GM19351 (cell line): ENCODE results near the gene TREML2.

Experiments
- ATAC-seq: cut with Tn5 transposase; IDR thresholded peaks from one replicate; pipeline ENCODE4 v1.9.1; 2021; ENCODE audit warnings: mild to moderate bottlenecking, moderate library complexity; ENCODE audit not compliant: unreplicated experiment

The TREML2 gene

GRCh38 chr6:41179163-41179562 lies 21.8 kb downstream of the TREML2 start:
- ATAC-seq = no peak

DNA sequence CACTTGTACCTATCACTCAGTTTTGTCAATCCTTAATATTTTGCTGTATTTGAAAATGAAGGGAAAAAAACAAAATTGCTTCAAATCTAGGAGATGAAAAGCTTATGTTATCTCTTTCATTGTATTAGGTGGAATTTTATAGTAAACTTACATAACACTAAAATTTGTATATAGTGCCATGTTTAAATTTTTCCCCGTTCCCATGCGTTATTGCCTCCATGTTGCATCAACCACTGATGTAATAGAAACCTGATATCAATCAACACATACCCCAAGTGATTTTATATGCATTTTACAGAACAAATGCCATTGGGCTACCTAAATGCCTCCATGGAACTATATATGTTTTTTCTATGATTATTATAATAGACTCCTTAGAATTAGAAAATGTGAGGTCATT lies 23.3 kb downstream of the TREML2 start:
- no peak for ATAC-seq

- no peak for ATAC-seq
These were observed 23.7 kb downstream of the TREML2 start for GRCh38 chr6:41177287-41177686.

- ATAC-seq = no peak
These were observed 24.8 kb downstream of the TREML2 start for GRCh38 chr6:41176189-41176588.

DNA sequence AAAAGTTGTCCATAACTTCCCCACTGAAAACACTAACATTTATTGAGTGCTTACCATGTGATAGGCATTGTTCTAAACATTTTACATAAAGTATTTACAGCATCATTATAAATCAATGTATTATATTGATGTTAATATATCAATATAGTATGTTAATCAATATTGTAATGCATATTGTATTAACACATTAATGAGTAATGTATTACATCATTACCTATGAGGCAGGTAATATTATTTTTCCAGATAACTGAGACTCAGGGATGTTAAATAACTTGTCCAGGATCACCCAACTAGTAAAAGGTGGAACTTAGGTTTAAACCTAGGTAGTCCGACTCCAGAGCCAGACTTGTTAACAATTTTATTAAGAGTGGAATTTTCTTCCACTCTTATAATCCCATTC lies 25.9 kb downstream of the TREML2 start:
- ATAC-seq = no peak

GRCh38 chr6:41174610-41175009 lies 26.3 kb downstream of the TREML2 start:
- no peak for ATAC-seq

DNA sequence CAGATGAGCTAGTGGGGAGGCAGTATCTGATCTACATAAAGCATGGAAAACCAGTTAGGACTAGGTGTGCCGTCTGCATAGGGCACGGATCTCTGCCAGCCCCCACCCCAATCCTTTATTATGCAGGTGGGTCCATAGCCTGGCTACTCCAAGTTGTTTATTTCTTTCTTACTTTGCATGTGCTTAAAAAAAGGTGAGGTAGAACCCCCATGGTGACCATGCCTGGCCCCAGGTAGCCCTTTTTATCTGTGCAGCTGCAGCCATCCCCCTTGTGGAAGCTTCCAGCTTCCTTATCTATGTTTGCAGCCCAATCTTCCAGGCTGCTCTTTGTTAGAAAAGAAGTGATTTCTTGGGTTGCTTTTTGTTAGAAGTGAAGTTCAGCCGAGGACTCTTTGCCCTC lies 29.0 kb downstream of the TREML2 start:
- ATAC-seq = no peak

GRCh38 chr6:41170547-41171160 lies 30.3 kb downstream of the TREML2 start:
- ATAC-seq = no peak

DNA sequence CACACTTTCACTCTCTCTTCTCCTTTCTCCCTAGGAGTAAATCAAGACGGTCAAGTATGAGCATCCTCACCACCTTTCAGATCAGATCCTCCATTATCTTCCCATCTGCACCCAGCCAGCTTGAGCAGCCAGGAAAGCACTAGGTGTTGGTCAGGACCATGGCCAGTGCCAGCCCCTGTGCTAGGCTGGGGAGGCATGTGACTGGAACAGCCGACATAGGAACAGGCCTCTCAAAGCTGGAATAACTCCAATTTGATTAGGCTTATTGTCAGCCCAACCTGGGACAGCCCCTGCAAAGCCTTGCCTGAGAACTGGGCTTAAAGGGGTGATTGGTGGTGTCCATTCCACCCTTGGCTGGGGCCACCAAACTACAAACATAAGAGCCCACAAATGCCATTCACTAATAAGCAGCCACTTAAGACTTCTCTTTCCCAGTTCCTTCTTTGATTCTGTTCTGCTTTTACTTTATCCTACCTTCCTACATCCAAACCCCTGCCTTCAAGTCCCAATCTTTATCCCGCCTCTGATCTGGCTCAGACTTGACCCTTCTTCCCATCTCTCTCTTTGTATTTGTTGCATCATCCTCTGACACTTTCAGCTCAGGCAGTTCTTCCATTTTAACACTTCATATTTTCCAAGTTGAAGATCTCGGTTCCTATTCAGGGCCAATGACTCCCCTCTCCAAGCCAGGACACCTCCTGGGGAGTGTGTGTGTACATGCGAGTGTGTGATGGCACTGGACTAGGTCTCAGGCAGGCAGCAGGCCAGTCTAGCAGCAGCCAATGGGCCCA lies 33.6 kb downstream of the TREML2 start:
- ATAC-seq = no peak

- ATAC-seq = no peak
These were observed 36.3 kb downstream of the TREML2 start for GRCh38 chr6:41164551-41165120.

GRCh38 chr6:41163419-41163717 lies 37.6 kb downstream of the TREML2 start:
- ATAC-seq = no peak

DNA sequence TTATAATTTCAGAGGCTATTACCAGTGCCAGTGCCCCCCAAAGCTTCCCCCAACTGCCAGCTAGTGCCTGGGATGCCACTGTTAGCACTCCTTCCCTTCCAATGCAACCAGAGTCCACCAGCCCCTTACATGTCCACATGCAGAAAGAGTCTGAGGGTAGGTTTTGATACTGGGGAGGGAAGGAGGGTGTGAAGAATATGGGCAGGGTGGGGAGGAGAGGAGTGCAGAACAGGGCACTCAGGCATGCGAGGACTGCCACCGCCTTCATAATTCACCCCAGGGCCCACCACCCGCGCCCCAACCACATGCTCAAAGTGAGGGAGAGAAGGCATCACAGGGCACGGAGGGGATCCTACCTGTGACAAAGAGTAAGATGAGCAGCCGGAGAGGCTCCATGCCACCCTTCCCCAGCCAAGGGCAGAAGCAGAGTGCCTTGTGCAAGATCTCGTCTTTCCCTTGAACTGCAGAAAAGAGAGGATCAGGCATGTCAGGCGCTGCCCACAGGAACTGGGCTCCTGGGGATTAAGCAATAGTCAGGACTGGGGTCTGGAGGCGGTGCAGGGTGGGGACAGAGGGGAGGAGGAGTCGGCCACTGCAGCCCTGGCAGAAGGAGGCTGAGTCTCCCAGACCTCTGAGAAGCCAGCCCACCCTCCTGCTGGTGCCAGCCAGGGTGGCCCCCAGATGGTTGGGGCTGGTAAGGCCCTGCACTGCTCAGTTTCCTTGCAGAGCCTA lies 38.1 kb downstream of the TREML2 start, which contains the start of gene TREM2:
Gene TREM2 (minus strand): TSS at position 430 of the 732 bp plus-strand sequence. CDS start 34 bp downstream, at position 396.
- ATAC-seq = no peak

DNA sequence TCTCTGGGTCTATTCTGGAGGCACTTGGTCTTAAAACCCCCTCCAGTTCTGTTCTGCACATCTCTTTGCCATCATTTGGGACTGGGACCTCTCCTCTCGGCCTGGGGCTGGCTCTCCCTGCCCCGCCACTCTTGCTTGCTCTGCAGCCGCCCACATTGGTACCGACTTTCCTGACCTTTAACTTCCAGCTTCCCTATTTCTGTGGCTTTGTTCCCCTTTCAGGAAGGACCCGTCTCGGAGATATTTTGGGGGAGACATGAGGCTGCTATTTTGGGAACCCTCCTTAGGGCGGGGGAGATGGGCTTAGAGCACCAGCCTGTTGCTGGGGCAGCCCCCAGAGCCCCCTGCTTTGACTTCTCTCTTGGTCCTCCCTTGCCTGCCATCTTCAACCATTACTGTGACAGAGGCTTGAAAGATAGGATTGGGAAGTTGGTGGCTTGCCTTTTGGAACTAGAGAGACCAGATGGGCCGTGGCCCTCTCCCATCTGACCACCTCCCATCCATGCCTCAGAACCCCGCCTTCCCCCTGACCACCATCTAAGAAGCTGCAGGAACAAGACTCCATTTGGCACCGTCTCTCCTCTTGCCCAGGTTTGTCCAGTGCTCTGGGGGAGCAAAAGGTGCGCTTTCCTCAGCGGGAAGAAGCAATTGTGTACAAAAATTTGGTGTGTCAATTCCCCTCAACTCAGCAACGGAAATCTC lies 38.9 kb downstream of the TREML2 start:
- ATAC-seq = no peak

- ATAC-seq = no peak
These were observed 39.6 kb downstream of the TREML2 start for GRCh38 chr6:41161380-41161779.

GRCh38 chr6:41160933-41161332 lies 40.0 kb downstream of the TREML2 start:
- no peak for ATAC-seq

DNA sequence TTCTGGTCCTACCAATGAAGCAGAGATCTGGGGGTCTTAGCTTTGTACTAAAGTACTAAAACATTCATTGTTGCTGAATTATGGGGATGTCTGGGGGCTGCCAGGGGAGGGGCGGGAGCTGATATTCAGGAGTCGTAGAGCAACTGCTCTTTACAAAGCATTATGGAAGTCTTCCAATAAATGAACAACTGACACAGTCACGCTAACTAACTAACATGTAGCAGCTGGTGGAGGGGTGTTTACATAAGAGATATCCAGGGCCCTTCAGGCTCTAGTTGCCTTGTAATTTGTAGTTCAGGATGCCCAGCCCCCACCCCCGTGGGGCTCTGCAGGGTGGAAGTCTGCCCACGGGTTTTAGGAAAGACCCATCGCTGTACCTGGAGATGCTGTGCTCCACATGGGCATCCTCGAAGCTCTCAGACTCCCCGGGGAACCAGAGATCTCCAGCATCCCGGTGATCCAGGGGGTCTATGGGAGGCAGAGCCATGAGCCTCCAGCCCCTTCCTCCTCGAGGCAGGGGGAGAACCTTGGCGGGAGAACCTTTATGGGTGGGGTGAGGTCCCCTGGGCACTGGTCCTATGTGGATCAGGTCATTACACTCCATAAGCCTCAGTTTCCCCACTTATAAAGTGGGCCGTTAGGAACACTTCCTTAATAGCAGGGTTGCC lies 41.4 kb downstream of the TREML2 start:
- no peak for ATAC-seq

DNA sequence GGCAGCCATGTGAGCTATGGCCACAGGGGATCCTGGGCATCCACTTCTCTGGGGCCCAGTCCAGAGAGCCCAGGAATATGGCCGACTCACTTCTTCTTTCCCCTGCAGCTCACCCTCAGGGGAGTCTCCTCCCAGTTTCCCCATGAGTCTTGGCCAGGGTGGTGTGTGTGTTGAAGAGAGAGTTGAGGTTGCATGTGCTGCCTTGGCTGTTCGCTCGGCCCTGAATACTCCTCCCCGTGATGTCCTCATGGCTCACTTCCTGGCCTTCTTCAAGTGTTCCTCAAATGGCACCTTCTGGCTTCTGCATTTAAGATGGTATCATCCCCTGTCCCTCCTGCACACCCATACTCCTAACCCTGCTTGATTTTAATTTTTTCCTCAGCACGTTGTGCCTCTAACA lies 43.6 kb downstream of the TREML2 start:
- no peak for ATAC-seq

GRCh38 chr6:41156771-41157170 lies 44.2 kb downstream of the TREML2 start:
- ATAC-seq = no peak

DNA sequence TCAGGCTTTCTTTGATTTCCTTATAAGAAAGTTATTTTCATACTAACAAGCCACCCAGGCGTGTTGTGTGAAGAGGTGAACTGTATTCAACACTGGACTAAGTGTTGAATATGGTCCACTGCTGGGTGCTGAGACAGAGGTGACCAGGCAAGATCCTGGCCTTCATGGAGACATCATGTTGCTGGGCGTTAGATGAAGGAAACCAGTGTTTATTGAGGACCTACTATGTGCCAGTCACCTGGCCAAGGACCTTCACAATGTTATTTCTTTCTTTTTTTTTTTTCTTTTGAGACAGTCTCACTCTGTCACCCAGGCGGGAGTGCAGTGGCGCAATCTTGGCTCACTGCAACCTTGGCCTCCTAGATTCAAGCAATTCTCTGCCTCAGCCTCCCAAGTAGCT lies 44.9 kb downstream of the TREML2 start:
- ATAC-seq = no peak

GRCh38 chr6:41155132-41155805 lies 45.7 kb downstream of the TREML2 start:
- no peak for ATAC-seq
